Naive thymus-derived CD4-positive, alpha-beta T cell (primary cell): ENCODE measurements around the gene IQGAP2. TPM values are rescaled to one million over a fixed set of nuclear protein-coding genes. Genes with fewer than 3 reads are reported as not detected.
A peak's percentile ranks its signal among the peaks of the same experiment; 100 is the strongest.

Experiments used
- ATAC-seq: fragments of 150-1000 bp; cut with Tn5 transposase; 2 replicates; pipeline ENCODE4 v1.10.0; 2021; ENCODE audit warnings: mild to moderate bottlenecking, moderate library complexity
- CTCF ChIA-PET: fragments of 350-600 bp; sonication (Branson Sonifier 250); formaldehyde crosslinking; loops from one replicate; lab custom pipeline; 2021; ENCODE audit warnings: antibody characterized with exemption; lab: Charles Lee
- POLR2A ChIA-PET: fragments of 350-600 bp; sonication (Branson Sonifier 250); formaldehyde crosslinking; loops from one replicate; lab custom pipeline; 2021; ENCODE audit warnings: antibody characterized with exemption, inconsistent platforms; lab: Charles Lee
- DNase-seq, 9 donors: peaks; one replicate each; pipeline versions ENCODE4 v3.0.0 to v3.0.0-alpha.2; 2020 to 2022; ENCODE audit warnings: mixed read lengths in 1 of 9
- H3K27ac ChIP-seq: one replicate; pipeline ENCODE4 v1.7.0; 2013; ENCODE audit warnings: mild to moderate bottlenecking, low read depth, low read length, moderate library complexity
- H3K27me3 ChIP-seq, 2 donors: one replicate each; pipeline ENCODE4 v1.7.0; 2013; ENCODE audit warnings: low read length in 2 of 2, mild to moderate bottlenecking in 2 of 2, moderate library complexity in 2 of 2; ENCODE audit not compliant: control insufficient read depth in 2 of 2, insufficient read depth in 2 of 2
- H3K36me3 ChIP-seq, 3 experiments: 1 replicate in 2 of 3; 2 replicates in 1 of 3; pipeline ENCODE4 v1.7.0; 2013; ENCODE audit warnings: low read length in 3 of 3, mild to moderate bottlenecking in 3 of 3, moderate library complexity in 1 of 3; ENCODE audit not compliant: insufficient read depth in 3 of 3, control insufficient read depth in 2 of 3
- H3K4me1 ChIP-seq, 2 donors: one replicate each; pipeline ENCODE4 v1.7.0; 2013; ENCODE audit warnings: low read length in 2 of 2, mild to moderate bottlenecking in 2 of 2, moderate library complexity in 1 of 2; ENCODE audit not compliant: control insufficient read depth in 2 of 2, insufficient read depth in 2 of 2
- H3K4me3 ChIP-seq: 2 replicates; pipeline ENCODE4 v1.7.0; 2013; ENCODE audit warnings: mild to moderate bottlenecking, low read length
- H3K9me3 ChIP-seq, 3 experiments: 1 replicate in 2 of 3; 2 replicates in 1 of 3; pipeline ENCODE4 v1.7.0; 2013; ENCODE audit warnings: low read length in 3 of 3; ENCODE audit not compliant: control insufficient read depth in 2 of 3
- H3K27ac Mint-ChIP-seq, 9 donors: one replicate each; pipeline ENCODE4 v1.8.0; 2020 to 2022; ENCODE audit warnings: mixed read lengths in 9 of 9, mild to moderate bottlenecking in 8 of 9, moderate library complexity in 5 of 9, inconsistent platforms in 2 of 9
- H3K27me3 Mint-ChIP-seq, 5 donors: one replicate each; pipeline ENCODE4 v1.8.0; 2021 to 2022; ENCODE audit warnings: mixed read lengths in 5 of 5, mild to moderate bottlenecking in 1 of 5
- H3K36me3 Mint-ChIP-seq, 5 donors: one replicate each; pipeline ENCODE4 v1.8.0; 2020 to 2022; ENCODE audit warnings: mixed read lengths in 5 of 5, mild to moderate bottlenecking in 3 of 5, inconsistent platforms in 1 of 5
- H3K4me1 Mint-ChIP-seq, 7 donors: one replicate each; pipeline ENCODE4 v1.8.0; 2020 to 2022; ENCODE audit warnings: mixed read lengths in 7 of 7, mild to moderate bottlenecking in 3 of 7, inconsistent platforms in 1 of 7
- H3K4me3 Mint-ChIP-seq, 10 donors: one replicate each; pipeline ENCODE4 v1.8.0; 2020 to 2022; ENCODE audit warnings: mild to moderate bottlenecking in 10 of 10, mixed read lengths in 10 of 10, moderate library complexity in 6 of 10, inconsistent platforms in 2 of 10
- H3K9me3 Mint-ChIP-seq, 11 donors: one replicate each; pipeline ENCODE4 v1.8.0; 2020 to 2022; ENCODE audit warnings: mixed read lengths in 11 of 11, mild to moderate bottlenecking in 4 of 11, inconsistent platforms in 1 of 11, moderate library complexity in 1 of 11
- intact Hi-C, 2 donors: fragments of 100-400 bp; cut with micrococcal nuclease; formaldehyde crosslinking; loops; one replicate each; pipeline ENCODE4 v1.15.1; 2023
- polyA plus RNA-seq, 2 donors: library from polyadenylated mRNA; unstranded; fragments of 300-500 nt; fragmentation: Illumina TruSeq; gene quantifications; one replicate each; pipeline ENCODE4 v1.2.3, GENCODE V29; 2021
- total RNA-seq, 6 experiments: library from RNA in 5 of 6; stranded (reverse) in 5 of 6; gene quantifications; 1 replicate in 5 of 6; 2 replicates in 1 of 6; pipeline ENCODE4 v1.2.3 and lab custom pipeline; 2021 to 2026

IQGAP2 gene
- total and polyA plus RNA-seq, 7 experiments from 2014 or later, result 19.0 to 114 (median 86.3) TPM

DNA sequence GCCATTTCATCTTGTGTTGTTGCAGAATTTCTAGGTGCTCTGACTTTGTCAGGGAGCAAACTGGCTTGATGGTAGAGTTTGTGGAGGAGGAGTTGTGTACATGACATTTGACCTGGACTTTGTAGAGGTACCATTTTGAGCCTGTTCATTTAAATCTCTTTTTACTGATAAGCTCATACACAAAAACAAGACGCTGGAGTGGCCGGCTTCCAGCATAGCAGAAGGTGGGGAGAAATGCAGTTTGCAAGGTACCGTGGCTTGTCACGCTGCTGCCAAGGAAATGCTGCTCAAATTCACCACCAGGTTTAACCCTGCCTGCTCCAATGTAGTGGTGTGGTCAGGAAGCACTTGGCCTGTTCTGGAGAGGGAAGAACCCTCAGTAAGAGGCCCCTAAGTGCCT lies 18.9 kb upstream of the IQGAP2 start:
- POLR2A ChIA-PET, result interaction anchor here (0.6 to 1.5 kb wide), 6 partner anchors 8 to 163 kb away, joined by 3 to 7 read pairs (median 3); no protein-coding TSS in a partner anchor
- no peaks in the 10 kb centered on the region for H3K36me3 ChIP-seq
- H3K9me3 ChIP-seq, result no peaks in the 10 kb centered on the region
- no peaks in the 10 kb centered on the region for H3K36me3 Mint-ChIP-seq
- H3K27me3 ChIP-seq, result no peaks in the 10 kb centered on the region
- H3K9me3 Mint-ChIP-seq, result no peaks in the 10 kb centered on the region
- ATAC-seq (no peak), DNase-seq (no peak)
- intact Hi-C loops, result no loop called here
- CTCF ChIA-PET, result interaction anchor here (0.6 to 0.9 kb wide), 3 partner anchors 9 to 33 kb away, joined by 3 read pairs; no protein-coding TSS in a partner anchor
- peaks cover 19 to 57% (median 48%) of the 10 kb centered on the region in 7 donors for H3K4me1 Mint-ChIP-seq
- H3K4me3 Mint-ChIP-seq, result peak overlapping the region in 5 of 10 donors; percentile 10 to 63 (median 30)
- peaks cover 0 to 2% (median 0%) of the 10 kb centered on the region in 5 donors for H3K27me3 Mint-ChIP-seq
- peaks cover 25% of the 10 kb centered on the region in 2 donors for H3K4me1 ChIP-seq
- H3K27ac ChIP-seq, result no peak overlapping the region
- no peak overlapping the region for H3K4me3 ChIP-seq
- H3K27ac Mint-ChIP-seq, result peak overlapping the region in 2 of 9 donors; percentile 22 to 38

DNA sequence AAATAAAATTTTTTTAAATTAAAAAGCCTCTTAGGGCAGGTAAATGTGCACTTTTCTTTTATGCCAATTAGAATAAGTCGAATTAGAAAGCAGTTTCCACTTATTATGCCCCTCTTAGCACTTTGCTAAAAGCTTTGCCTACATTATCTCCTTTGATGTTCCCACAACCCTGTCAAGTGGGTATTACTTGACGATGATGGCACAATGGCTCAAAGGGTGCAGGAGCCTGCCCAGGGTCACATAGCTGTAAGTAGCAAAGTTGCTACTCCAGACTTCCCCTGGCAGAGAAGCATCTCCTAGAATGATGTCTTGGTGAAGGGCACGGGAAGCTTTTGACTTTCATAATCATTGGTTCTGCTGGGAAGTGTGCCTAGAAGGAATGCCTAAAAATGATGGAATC lies 18.4 kb upstream of the IQGAP2 start:
- Mint-ChIP-seq H3K9me3 (no peaks in the 10 kb centered on the region), H3K36me3 (no peaks in the 10 kb centered on the region), H3K4me1 (peaks cover 17 to 54% (median 47%) of the 10 kb centered on the region in 7 donors), H3K4me3 (peak overlapping the region in 3 of 10 donors; percentile 35 to 63 (median 63)), H3K27ac (peak overlapping the region in 3 of 9 donors; percentile 9 to 40 (median 21)), H3K27me3 (peaks cover 0 to 2% (median 0%) of the 10 kb centered on the region in 5 donors)
- Histone ChIP-seq H3K4me3 (no peak overlapping the region), H3K27ac (no peak overlapping the region), H3K36me3 (no peaks in the 10 kb centered on the region), H3K9me3 (no peaks in the 10 kb centered on the region), H3K4me1 (peaks cover 22 to 23% of the 10 kb centered on the region in 2 donors), H3K27me3 (no peaks in the 10 kb centered on the region)
- ChIA-PET CTCF (interaction anchor here (0.6 to 0.9 kb wide), 2 partner anchors 9 to 34 kb away, joined by 3 read pairs; no protein-coding TSS in a partner anchor), POLR2A (interaction anchor here (0.6 to 1.5 kb wide), 5 partner anchors 9 to 162 kb away, joined by 3 to 7 read pairs (median 3); no protein-coding TSS in a partner anchor)
- DNase-seq, result peak in 5 of 9 donors; percentile 19 to 39 (median 30)
- ATAC-seq, result peak; percentile 71
- intact Hi-C loops, result loop anchor here in 1 of 2 donors (1.0 kb wide), 1 partner anchor 9 kb away; no protein-coding TSS in a partner anchor

DNA sequence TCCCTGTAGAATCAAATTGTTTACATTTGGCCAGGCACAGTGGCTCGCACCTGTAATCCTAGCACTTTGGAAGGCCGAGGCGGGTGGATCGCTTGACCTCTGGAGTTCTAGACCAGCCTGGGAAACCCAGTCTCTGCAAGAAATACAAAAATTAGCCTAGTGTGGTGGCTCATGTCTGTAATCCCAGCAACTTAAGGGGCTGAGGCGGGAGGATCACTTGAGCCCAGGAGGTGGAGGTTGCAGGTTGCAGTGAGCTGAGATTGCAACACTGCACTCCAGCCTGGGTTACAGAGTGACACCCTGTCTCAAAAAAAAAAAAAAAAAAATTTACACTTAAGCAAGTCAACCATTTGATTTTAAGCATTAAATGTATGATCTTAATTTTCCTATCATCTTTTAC lies 17.5 kb upstream of the IQGAP2 start:
- CTCF ChIA-PET, result interaction anchor here (0.6 to 1.9 kb wide), 2 partner anchors 16 to 162 kb away, joined by 4 to 6 read pairs; no protein-coding TSS in a partner anchor
- intact Hi-C loops, result loop anchor here in 1 of 2 donors (1.0 kb wide), 1 partner anchor 8 kb away; no protein-coding TSS in a partner anchor
- DNase-seq (no peak), ATAC-seq (no peak)
- H3K27ac Mint-ChIP-seq, result peak overlapping the region in 1 of 9 donors; percentile 41
- Histone ChIP-seq H3K4me1 (peaks cover 28 to 30% of the 10 kb centered on the region in 2 donors), H3K36me3 (no peaks in the 10 kb centered on the region), H3K9me3 (no peaks in the 10 kb centered on the region), H3K27me3 (no peaks in the 10 kb centered on the region), H3K4me3 (no peak overlapping the region), H3K27ac (no peak overlapping the region)
- peaks cover 0 to 2% (median 0%) of the 10 kb centered on the region in 5 donors for H3K27me3 Mint-ChIP-seq
- no peaks in the 10 kb centered on the region for H3K9me3 Mint-ChIP-seq
- no peaks in the 10 kb centered on the region for H3K36me3 Mint-ChIP-seq
- H3K4me3 Mint-ChIP-seq, result peak overlapping the region in 1 of 10 donors; percentile 63
- POLR2A ChIA-PET, result interaction anchor here (0.6 to 5.3 kb wide), 4 partner anchors 17 to 67 kb away, joined by 3 to 36 read pairs (median 4); partner anchors contain the start of gene IQGAP2
- H3K4me1 Mint-ChIP-seq, result peaks cover 26 to 54% (median 47%) of the 10 kb centered on the region in 7 donors

DNA sequence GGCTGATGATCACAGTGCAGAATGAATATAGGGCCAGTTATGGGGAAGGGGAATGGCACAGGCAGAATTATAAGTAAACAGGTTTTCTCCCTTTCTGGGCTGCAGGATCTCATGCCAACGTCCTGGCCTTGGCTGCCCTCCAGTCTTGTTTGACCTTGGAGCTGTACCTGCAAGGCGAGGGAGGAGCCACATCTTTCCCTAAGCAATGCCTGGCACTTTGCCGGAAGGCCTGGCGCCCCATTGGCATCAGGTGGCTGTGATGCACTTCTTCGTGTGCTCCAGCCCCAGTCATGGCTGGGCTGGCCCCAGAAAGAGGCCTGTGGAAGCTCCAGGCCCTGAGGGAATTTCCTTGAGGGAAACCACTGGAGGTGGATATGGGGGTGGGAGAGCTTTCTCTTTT lies 16.7 kb upstream of the IQGAP2 start:
- Mint-ChIP-seq H3K27ac (peak overlapping the region in 1 of 9 donors; percentile 30), H3K36me3 (no peaks in the 10 kb centered on the region), H3K27me3 (peaks cover 0 to 2% (median 0%) of the 10 kb centered on the region in 5 donors), H3K4me3 (no peak overlapping the region), H3K4me1 (peaks cover 31 to 58% (median 50%) of the 10 kb centered on the region in 7 donors), H3K9me3 (no peaks in the 10 kb centered on the region)
- Histone ChIP-seq H3K36me3 (no peaks in the 10 kb centered on the region), H3K4me3 (no peak overlapping the region), H3K4me1 (peaks cover 36 to 38% of the 10 kb centered on the region in 2 donors), H3K27me3 (no peaks in the 10 kb centered on the region), H3K27ac (no peak overlapping the region), H3K9me3 (no peaks in the 10 kb centered on the region)
- DNase-seq (no peak), ATAC-seq (no peak)
- intact Hi-C loops, result no loop called here
- ChIA-PET CTCF (interaction anchor here (0.6 to 1.9 kb wide), 2 partner anchors 16 to 161 kb away, joined by 4 to 6 read pairs; no protein-coding TSS in a partner anchor), POLR2A (interaction anchor here (0.6 to 5.3 kb wide), 4 partner anchors 10 to 60 kb away, joined by 3 to 36 read pairs (median 4); partner anchors contain the start of gene IQGAP2)

DNA sequence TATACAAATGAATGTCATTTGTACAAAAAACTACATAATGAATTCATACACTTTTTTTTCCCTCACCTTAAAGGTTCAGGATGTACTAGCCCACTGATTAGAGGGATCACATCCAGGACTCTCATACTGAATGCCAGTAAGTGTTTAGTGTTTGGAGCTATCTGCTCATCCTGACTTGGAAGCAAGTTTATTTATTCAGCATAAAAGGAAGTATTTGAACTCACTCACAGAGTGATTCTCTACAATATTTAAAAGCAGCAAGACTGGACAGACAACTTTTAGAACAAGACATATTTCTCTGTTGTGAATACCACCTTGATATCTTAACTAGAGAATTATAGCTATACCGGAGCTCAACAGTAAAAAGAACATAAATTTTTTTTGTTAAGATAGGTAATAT lies 14.8 kb upstream of the IQGAP2 start:
- H3K27ac ChIP-seq, result no peak overlapping the region
- intact Hi-C loops, result no loop called here
- H3K27me3 ChIP-seq, result no peaks in the 10 kb centered on the region
- DNase-seq (no peak), ATAC-seq (no peak)
- H3K9me3 Mint-ChIP-seq, result no peaks in the 10 kb centered on the region
- POLR2A ChIA-PET, result interaction anchor here (0.6 to 5.3 kb wide), 6 partner anchors 9 to 1864 kb away, joined by 3 to 36 read pairs (median 3); partner anchors contain the start of gene IQGAP2
- H3K4me3 Mint-ChIP-seq, result no peak overlapping the region
- H3K27me3 Mint-ChIP-seq, result peaks cover 0 to 2% (median 0%) of the 10 kb centered on the region in 5 donors
- no peaks in the 10 kb centered on the region for H3K36me3 Mint-ChIP-seq
- peaks cover 53% of the 10 kb centered on the region in 2 donors for H3K4me1 ChIP-seq
- H3K36me3 ChIP-seq, result no peaks in the 10 kb centered on the region
- no peaks in the 10 kb centered on the region for H3K9me3 ChIP-seq
- no peak overlapping the region for H3K4me3 ChIP-seq
- CTCF ChIA-PET, result no interaction called here
- H3K4me1 Mint-ChIP-seq, result peaks cover 36 to 69% (median 63%) of the 10 kb centered on the region in 7 donors
- no peak overlapping the region for H3K27ac Mint-ChIP-seq

DNA sequence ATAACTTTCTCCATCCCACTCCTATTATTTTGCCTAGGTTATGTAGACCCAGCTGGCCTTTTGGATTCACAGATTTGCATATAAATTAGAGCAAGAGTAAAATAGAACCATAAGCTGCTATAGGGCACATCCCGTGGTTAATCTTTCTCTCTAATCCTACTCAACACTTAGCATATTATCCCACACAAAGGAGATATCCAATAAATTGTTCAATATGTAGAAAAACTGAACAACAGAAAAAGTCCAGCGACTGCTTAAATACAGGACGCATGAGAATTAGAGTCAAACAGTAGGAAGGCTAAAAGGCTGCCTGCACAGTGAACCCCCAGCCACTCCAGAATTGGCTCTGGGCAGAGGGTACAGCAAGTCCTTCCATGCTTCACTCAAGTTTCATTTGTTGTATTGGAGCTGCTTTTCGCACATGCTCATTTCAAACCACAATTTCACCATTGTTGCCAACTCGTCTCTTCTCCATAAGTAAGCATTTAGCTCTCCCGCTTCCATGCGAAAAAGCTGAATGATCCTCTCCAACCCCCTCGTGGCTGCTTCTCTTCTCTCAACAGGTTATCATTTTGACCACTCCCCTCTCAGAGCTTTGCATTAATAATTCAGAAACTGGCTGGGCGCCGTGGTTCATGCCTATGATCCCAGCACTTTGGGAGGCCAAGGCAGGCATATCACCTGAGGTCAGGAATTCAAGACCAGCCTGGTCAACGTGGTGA lies 14.1 kb upstream of the IQGAP2 start:
- ChIA-PET POLR2A (interaction anchor here (0.6 to 5.3 kb wide), 8 partner anchors 10 to 1863 kb away, joined by 3 to 36 read pairs (median 3); partner anchors contain the start of gene IQGAP2), CTCF (interaction anchor here (0.6 to 1.0 kb wide), 3 partner anchors 14 to 50 kb away, joined by 3 to 4 read pairs (median 3); no protein-coding TSS in a partner anchor)
- intact Hi-C loops, result no loop called here
- H3K4me3 ChIP-seq, result no peak overlapping the region
- no peaks in the 10 kb centered on the region for H3K9me3 ChIP-seq
- Mint-ChIP-seq H3K27ac (peak overlapping the region in 3 of 9 donors; percentile 3 to 41 (median 17)), H3K9me3 (no peaks in the 10 kb centered on the region), H3K4me3 (peak overlapping the region in 1 of 10 donors; percentile 1), H3K27me3 (peaks cover 0 to 2% (median 0%) of the 10 kb centered on the region in 5 donors), H3K36me3 (no peaks in the 10 kb centered on the region), H3K4me1 (peaks cover 36 to 71% (median 64%) of the 10 kb centered on the region in 7 donors)
- H3K27me3 ChIP-seq, result no peaks in the 10 kb centered on the region
- H3K36me3 ChIP-seq, result no peaks in the 10 kb centered on the region
- H3K4me1 ChIP-seq, result peaks cover 55 to 56% of the 10 kb centered on the region in 2 donors
- no peak for DNase-seq
- no peak for ATAC-seq
- H3K27ac ChIP-seq, result no peak overlapping the region
